Kidney (tissue), 14 donors: Measurements from ENCODE around the gene TACC2. TPM values are rescaled to one million over a fixed set of nuclear protein-coding genes. Genes with fewer than 3 reads are reported as not detected.
"Not testable (repeated sequence)": the region's sequence is repeated elsewhere in the genome, so short reads cannot be mapped to it uniquely, and the experiment has no call there.

Source experiments
- DNase-seq, 5 donors: peaks; one replicate each; pipeline ENCODE4 v3.0.0-alpha.2; 2013 to 2020
- FAIRE-seq: peaks from 2 replicates; lab custom pipeline; 2012; peaks lifted over from hg19 to GRCh38; lab: Jason Lieb, UNC
- H3K27ac ChIP-seq, 2 donors: one replicate each; pipeline ENCODE4 v1.7.0; 2013; ENCODE audit warnings: low read depth in 2 of 2, low read length in 2 of 2, inconsistent platforms in 1 of 2
- H3K27me3 ChIP-seq: one replicate; pipeline ENCODE4 v1.7.1; 2013; ENCODE audit warnings: low read length, inconsistent platforms; ENCODE audit not compliant: control insufficient read depth, insufficient read depth
- H3K36me3 ChIP-seq, 3 donors: one replicate each; pipeline versions ENCODE4 v1.7.0 to v1.7.1; 2013; ENCODE audit warnings: low read length in 3 of 3, control low read depth in 1 of 3, inconsistent platforms in 1 of 3; ENCODE audit not compliant: insufficient read depth in 3 of 3, control insufficient read depth in 2 of 3
- H3K4me1 ChIP-seq, 3 donors: one replicate each; pipeline versions ENCODE4 v1.7.0 to v1.7.1; 2013; ENCODE audit warnings: low read length in 3 of 3, inconsistent platforms in 1 of 3, low read depth in 1 of 3; ENCODE audit not compliant: control insufficient read depth in 2 of 3, insufficient read depth in 2 of 3
- H3K4me3 ChIP-seq, 3 donors: one replicate each; pipeline versions ENCODE4 v1.7.0 to v1.8.1; 2013; ENCODE audit warnings: low read length in 3 of 3, control low read depth in 1 of 3, inconsistent platforms in 1 of 3
- H3K9ac ChIP-seq, 3 donors: one replicate each; pipeline versions ENCODE4 v1.7.0 to v1.7.1; 2013; ENCODE audit warnings: low read length in 3 of 3, control low read depth in 1 of 3, inconsistent platforms in 1 of 3
- H3K9me3 ChIP-seq, 3 donors: one replicate each; pipeline versions ENCODE4 v1.7.0 to v1.7.1; 2013; ENCODE audit warnings: low read length in 3 of 3, control low read depth in 1 of 3, inconsistent platforms in 1 of 3; ENCODE audit not compliant: control insufficient read depth in 2 of 3, insufficient read depth in 1 of 3
- intact Hi-C: fragments of 100-400 bp; cut with DNase I; formaldehyde crosslinking; loops from one replicate; pipeline ENCODE4 v1.11.1; 2022
- polyA plus RNA-seq: library from polyadenylated mRNA; stranded (reverse); fragments of 350-450 nt; fragmentation: Illumina TruSeq; extraction: RNeasy Lipid Tissue Mini Kit (QIAGEN cat#74804); gene quantifications from one replicate; pipeline ENCODE4 v1.2.3, GENCODE V29; 2014; ENCODE audit warnings: low read depth, low replicate concordance; ENCODE audit not compliant: insufficient read depth
- total RNA-seq: library from RNA; stranded (reverse); fragmentation: NEBNext Ultra II Directional; extraction: Animal tissue kit (Norgen Biotek cat#: 25700); gene quantifications from one replicate; pipeline ENCODE4 v1.2.1, GENCODE V29; 2021
- TF ChIP-seq, protein P1 (sequence below): IDR thresholded peaks from 3 replicates; pipeline ENCODE4 v1.5.1; 2012; ENCODE audit warnings: mild to moderate bottlenecking, moderate library complexity, borderline replicate concordance; ENCODE audit not compliant: insufficient read depth; ENCODE audit errors: extremely low read depth
- donor health status: control.
- donor health status: control.
- donor health status: control.
- donor health status: control.
- donor health status: control.
- donor health status: DM: yes; HTN: yes; CAD: no.
- donor health status: Normal renal cell carcinoma (clear cell type).

TACC2 gene
- total and polyA plus RNA-seq, 2 donors from 2014 or later, result 36.4 to 81.0 TPM

DNA sequence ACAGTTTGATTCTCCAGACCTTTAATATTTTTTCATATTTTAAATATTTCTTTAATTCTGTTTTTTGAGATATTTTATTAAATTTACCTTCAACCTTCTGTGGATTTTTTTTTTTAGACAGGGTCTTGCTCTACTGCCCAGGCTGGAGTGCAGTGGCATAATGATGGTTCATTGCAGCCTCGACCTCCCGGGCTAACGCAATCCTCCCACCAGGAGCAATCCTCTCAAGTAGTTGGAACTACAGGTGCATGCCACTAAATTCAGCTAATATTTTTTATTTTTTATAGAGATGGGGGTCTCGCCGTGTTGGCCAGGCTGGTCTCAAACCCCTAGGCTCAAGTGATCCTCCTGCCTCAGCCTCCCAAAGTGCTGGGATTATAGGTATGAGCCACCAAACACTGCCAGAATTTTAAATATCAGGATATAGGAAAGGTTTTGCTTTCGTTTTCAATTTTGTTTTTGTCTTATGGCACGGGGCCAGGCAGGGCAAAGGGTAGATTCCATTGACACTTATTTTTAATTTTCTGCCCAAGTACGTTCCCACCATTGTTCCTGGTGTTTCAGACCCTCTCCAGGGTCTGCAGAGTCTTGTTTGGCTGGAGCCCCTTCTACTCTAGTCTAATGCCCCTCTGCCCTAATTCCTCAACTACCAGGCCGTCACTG, 1.2 kb downstream of the TACC2 start:
- peak overlapping the region in 1 of 2 donors; percentile 13 for H3K27ac ChIP-seq
- TF ChIP-seq, protein P1, sequence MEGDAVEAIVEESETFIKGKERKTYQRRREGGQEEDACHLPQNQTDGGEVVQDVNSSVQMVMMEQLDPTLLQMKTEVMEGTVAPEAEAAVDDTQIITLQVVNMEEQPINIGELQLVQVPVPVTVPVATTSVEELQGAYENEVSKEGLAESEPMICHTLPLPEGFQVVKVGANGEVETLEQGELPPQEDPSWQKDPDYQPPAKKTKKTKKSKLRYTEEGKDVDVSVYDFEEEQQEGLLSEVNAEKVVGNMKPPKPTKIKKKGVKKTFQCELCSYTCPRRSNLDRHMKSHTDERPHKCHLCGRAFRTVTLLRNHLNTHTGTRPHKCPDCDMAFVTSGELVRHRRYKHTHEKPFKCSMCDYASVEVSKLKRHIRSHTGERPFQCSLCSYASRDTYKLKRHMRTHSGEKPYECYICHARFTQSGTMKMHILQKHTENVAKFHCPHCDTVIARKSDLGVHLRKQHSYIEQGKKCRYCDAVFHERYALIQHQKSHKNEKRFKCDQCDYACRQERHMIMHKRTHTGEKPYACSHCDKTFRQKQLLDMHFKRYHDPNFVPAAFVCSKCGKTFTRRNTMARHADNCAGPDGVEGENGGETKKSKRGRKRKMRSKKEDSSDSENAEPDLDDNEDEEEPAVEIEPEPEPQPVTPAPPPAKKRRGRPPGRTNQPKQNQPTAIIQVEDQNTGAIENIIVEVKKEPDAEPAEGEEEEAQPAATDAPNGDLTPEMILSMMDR, result no peak
- FAIRE-seq (no peak), DNase-seq (no peak)
- no peak overlapping the region for H3K9ac ChIP-seq
- H3K36me3 ChIP-seq, result no peaks in the 10 kb centered on the region
- intact Hi-C loops, result no loop called here
- H3K4me1 ChIP-seq, result peaks cover 0 to 9% (median 4%) of the 10 kb centered on the region in 3 donors
- H3K9me3 ChIP-seq, result no peaks in the 10 kb centered on the region
- H3K4me3 ChIP-seq, result peak overlapping the region in 2 of 3 donors; percentile 26 to 51
- H3K27me3 ChIP-seq, result no peaks in the 10 kb centered on the region

DNA sequence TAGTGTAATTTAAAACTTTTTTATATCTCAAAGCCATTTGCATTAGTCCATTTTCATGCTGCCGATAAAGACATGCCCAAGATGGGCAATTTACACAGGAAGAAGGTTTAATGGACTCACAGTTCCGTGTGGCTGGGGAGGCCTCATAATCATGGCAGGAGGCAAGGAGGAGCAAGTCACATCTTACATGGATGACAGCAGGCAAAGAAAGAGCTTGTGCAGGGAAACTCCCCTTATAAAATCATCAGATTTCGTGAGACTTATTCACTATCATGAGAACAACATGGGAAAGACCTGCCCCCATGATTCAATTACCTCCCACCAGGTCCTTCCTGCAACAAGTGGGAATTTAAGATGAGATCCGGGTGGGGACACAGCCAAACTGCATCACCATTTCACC, 2.8 kb downstream of the TACC2 start:
- H3K27me3 ChIP-seq, H3K27ac ChIP-seq, H3K4me3 ChIP-seq, H3K9me3 ChIP-seq, H3K9ac ChIP-seq, intact Hi-C loops, DNase-seq, FAIRE-seq, H3K36me3 ChIP-seq: not testable (repeated sequence)
- peaks cover 0 to 11% (median 7%) of the 10 kb centered on the region in 3 donors for H3K4me1 ChIP-seq

DNA sequence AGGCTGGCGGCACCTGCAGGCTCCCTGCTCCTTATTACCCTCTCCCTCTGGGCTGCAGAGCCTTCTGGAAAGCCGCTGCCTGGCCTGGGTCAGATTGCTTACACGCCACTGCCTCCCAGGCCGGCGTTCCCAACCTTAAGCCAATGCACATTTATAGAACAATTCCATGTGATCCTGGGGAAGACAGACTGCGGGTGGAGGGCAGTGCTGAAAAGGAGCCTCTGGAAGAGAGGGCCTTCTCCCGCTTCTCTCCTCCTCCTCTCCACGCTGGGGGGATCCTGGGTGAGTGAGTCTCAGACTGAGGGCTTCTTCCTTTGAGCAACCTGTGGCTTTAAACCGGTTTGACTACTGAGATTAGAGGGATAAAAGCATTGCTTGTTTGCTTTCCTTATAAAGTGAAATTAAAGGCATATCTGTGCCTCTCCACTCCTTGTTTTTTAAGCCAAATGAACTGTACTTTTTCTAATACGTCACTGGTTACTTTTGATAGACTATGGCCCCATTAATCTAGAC, 5.5 kb downstream of the TACC2 start:
- TF ChIP-seq, protein P1, result no peak
- DNase-seq, result peak in 4 of 5 donors; percentile 46 to 64 (median 57)
- no peaks in the 10 kb centered on the region for H3K27me3 ChIP-seq
- H3K4me1 ChIP-seq, result peaks cover 0 to 9% (median 7%) of the 10 kb centered on the region in 3 donors
- no peak for FAIRE-seq
- intact Hi-C loops, result no loop called here
- H3K9ac ChIP-seq, result peak overlapping the region in 1 of 3 donors; percentile 9
- H3K27ac ChIP-seq, result peak overlapping the region; percentile 52 to 73
- no peaks in the 10 kb centered on the region for H3K9me3 ChIP-seq
- no peak overlapping the region for H3K4me3 ChIP-seq
- no peaks in the 10 kb centered on the region for H3K36me3 ChIP-seq

DNA sequence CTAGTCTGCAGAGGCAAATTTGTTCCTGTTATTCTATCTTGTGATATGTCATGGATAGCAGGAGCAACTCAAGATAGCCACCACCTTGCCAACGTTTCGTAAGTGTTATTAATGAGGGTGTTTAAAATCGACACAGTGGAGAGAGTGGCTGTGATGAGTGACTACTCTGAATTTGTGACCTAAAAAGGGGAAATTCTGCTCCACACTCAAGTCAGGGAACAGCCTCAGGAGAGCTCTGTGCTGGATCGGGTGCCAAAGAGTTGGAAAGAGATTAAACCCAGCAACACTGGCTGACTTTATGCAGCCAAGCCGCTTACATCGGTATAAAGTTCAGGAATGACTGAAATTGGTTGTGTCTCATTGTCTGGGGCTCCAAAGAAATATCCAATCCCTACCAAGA, 9.5 kb downstream of the TACC2 start:
- Histone ChIP-seq H3K27ac (no peak overlapping the region), H3K36me3 (no peaks in the 10 kb centered on the region), H3K4me1 (peaks cover 0 to 7% (median 4%) of the 10 kb centered on the region in 3 donors), H3K9ac (no peak overlapping the region), H3K4me3 (no peak overlapping the region), H3K9me3 (peaks cover 0 to 16% (median 0%) of the 10 kb centered on the region in 3 donors), H3K27me3 (no peaks in the 10 kb centered on the region)
- TF ChIP-seq, protein P1, result no peak
- intact Hi-C loops, result no loop called here
- DNase-seq (no peak), FAIRE-seq (no peak)
